Measurements from ENCODE around the gene MPPED2. TPM values are rescaled to one million over a fixed set of nuclear protein-coding genes. Genes with fewer than 3 reads are reported as not detected.

MPPED2 gene
- total and polyA plus RNA-seq, 4 donors: 0.11 to 5.6 (median 1.1) TPM

- peaks cover 0 to 10% (median 0%) of the 10 kb centered on the region in 5 donors for H3K4me1 ChIP-seq (ENCODE audit: control insufficient read depth in 5 of 5, insufficient read depth in 5 of 5, low read length in 5 of 5)
- TF ChIP-seq CTCF (IDR thresholded peaks at IDR 0.05; ENCODE audit: control extremely low read depth, extremely low read depth): no peak
- no peak overlapping the region for H3K9ac ChIP-seq (ENCODE audit: insufficient read depth in 1 of 2, low read length in 2 of 2)
- H3K9me3 ChIP-seq (ENCODE audit: control insufficient read depth in 4 of 4, insufficient read depth in 3 of 4, low read length in 3 of 4): no peaks in the 10 kb centered on the region
- no peaks in the 10 kb centered on the region for H3K36me3 ChIP-seq (ENCODE audit: control insufficient read depth in 4 of 4, insufficient read depth in 4 of 4, low read length in 4 of 4)
- DNase-seq (no peak), ATAC-seq (ENCODE audit: insufficient read depth, low FRiP score) (no peak)
- 76 to 86% methylated on average over 4 of the region's 4 CpGs for WGBS, 2 donors
- H3K27ac ChIP-seq (ENCODE audit: low read depth in 1 of 2, low read length in 1 of 2): no peak overlapping the region
- no peaks in the 10 kb centered on the region for H3K27me3 ChIP-seq (ENCODE audit: control insufficient read depth in 3 of 3, insufficient read depth in 3 of 3, low read length in 2 of 3)
- no peak overlapping the region for H3K4me3 ChIP-seq
These were observed 111.8 kb downstream of the MPPED2 start for GRCh38 chr11:30474151-30474954.

- Histone ChIP-seq H3K27me3 (ENCODE audit: control insufficient read depth in 3 of 3, insufficient read depth in 3 of 3, low read length in 2 of 3) (no peaks in the 10 kb centered on the region), H3K4me1 (ENCODE audit: control insufficient read depth in 5 of 5, insufficient read depth in 5 of 5, low read length in 5 of 5) (peaks cover 0 to 12% (median 0%) of the 10 kb centered on the region in 5 donors), H3K4me3 (no peak overlapping the region), H3K27ac (ENCODE audit: low read depth in 1 of 2, low read length in 1 of 2) (no peak overlapping the region), H3K9me3 (ENCODE audit: control insufficient read depth in 4 of 4, insufficient read depth in 3 of 4, low read length in 3 of 4) (no peaks in the 10 kb centered on the region), H3K36me3 (ENCODE audit: control insufficient read depth in 4 of 4, insufficient read depth in 4 of 4, low read length in 4 of 4) (no peaks in the 10 kb centered on the region), H3K9ac (ENCODE audit: insufficient read depth in 1 of 2, low read length in 2 of 2) (no peak overlapping the region)
- ATAC-seq (ENCODE audit: insufficient read depth, low FRiP score) (no peak), DNase-seq (no peak)
- 85 to 90% methylated on average over 2 of the region's 2 CpGs for WGBS, 2 donors
- TF ChIP-seq CTCF (IDR thresholded peaks at IDR 0.05; ENCODE audit: control extremely low read depth, extremely low read depth): no peak
These were observed 114.9 kb downstream of the MPPED2 start for GRCh38 chr11:30471244-30471643.

- Histone ChIP-seq H3K4me3 (no peak overlapping the region), H3K36me3 (ENCODE audit: control insufficient read depth in 4 of 4, insufficient read depth in 4 of 4, low read length in 4 of 4) (no peaks in the 10 kb centered on the region), H3K9ac (ENCODE audit: insufficient read depth in 1 of 2, low read length in 2 of 2) (no peak overlapping the region), H3K27ac (ENCODE audit: low read depth in 1 of 2, low read length in 1 of 2) (peak overlapping the region in 1 of 2 donors; percentile 21), H3K27me3 (ENCODE audit: control insufficient read depth in 3 of 3, insufficient read depth in 3 of 3, low read length in 2 of 3) (no peaks in the 10 kb centered on the region), H3K4me1 (ENCODE audit: control insufficient read depth in 5 of 5, insufficient read depth in 5 of 5, low read length in 5 of 5) (peaks cover 0 to 12% (median 0%) of the 10 kb centered on the region in 5 donors), H3K9me3 (ENCODE audit: control insufficient read depth in 4 of 4, insufficient read depth in 3 of 4, low read length in 3 of 4) (no peaks in the 10 kb centered on the region)
- no peak for DNase-seq
- no peak for TF ChIP-seq CTCF (IDR thresholded peaks at IDR 0.05; ENCODE audit: control extremely low read depth, extremely low read depth)
- 23% methylated on average over 2 of the region's 2 CpGs for WGBS, 2 donors
- ATAC-seq (ENCODE audit: insufficient read depth, low FRiP score): no peak
These were observed 117.3 kb downstream of the MPPED2 start for GRCh38 chr11:30468881-30469280.

All from lung (tissue), 12 donors.